ENCODE measurements around the gene PHETA2.
"Not testable (repeated sequence)": the region's sequence is repeated elsewhere in the genome, so short reads cannot be mapped to it uniquely, and the experiment has no call there.

PHETA2 gene

DNA sequence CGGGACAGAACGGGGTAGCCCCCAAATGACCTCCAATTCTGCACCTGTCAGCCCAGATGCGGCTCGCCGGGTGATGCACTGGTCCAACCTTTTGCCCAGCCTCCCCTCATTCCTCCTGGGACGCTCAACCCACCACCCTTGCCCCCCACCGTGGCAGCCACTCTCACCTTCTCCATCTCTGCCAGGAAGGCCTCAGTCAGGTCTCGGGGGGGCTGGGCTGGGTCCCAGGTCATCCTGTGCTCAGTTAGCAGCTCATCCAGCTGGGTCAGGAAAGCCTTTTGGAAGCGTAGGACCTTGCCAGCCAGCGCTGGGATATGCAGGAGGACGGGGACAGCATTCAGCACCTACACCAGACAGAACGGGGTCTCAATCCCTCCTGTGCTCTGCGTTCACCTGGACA, 54.0 kb downstream of the PHETA2 start:
- not testable (repeated sequence) for H3K4me3 ChIP-seq (ENCODE audit: insufficient read depth, low read depth, low read length); H3K36me3 ChIP-seq (ENCODE audit: control insufficient read depth, insufficient read depth, low read length); H3K27me3 ChIP-seq (ENCODE audit: control insufficient read depth, insufficient read depth, low read length, poor library complexity, severe bottlenecking); H3K4me1 ChIP-seq (ENCODE audit: control insufficient read depth, insufficient read depth, low read length); H3K9me3 ChIP-seq (ENCODE audit: control insufficient read depth, low read length); H3K27ac ChIP-seq (ENCODE audit: insufficient read depth, low read depth, low read length, poor library complexity, severe bottlenecking)
- WGBS, 2 experiments, result 91 to 96% methylated on average over 13 of the region's 13 CpGs
